GM19468 (cell line): ENCODE data around the gene FNDC3B.

ENCODE experiments used
- ATAC-seq: cut with Tn5 transposase; IDR thresholded peaks from one replicate; pipeline ENCODE4 v1.9.1; 2021; ENCODE audit warnings: mild to moderate bottlenecking, moderate library complexity, moderate number of reproducible peaks; ENCODE audit not compliant: unreplicated experiment; ENCODE audit errors: extremely low read depth

FNDC3B gene

GRCh38 chr3:172290457-172290856, 251.1 kb downstream of the FNDC3B start:
- ATAC-seq, result no peak

DNA sequence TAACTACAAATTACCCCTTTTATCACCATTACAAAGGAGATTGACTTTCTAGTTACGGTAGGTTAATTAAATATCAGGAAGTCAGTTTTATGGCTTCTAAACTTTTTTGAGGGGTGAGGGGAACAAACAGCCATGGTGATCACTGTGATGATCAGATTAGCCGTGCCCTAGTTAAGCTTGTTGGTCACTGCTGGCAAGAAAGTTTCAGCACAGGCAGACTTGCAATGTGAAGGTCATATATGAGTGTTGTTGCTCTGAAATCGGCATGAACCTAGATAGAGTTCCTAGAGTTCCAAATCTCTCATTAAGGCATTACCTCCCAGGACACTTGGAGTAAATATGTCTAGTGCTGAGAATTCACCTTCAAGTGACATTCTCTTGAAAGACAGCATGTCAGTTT, 252.3 kb downstream of the FNDC3B start:
- no peak for ATAC-seq

- no peak for ATAC-seq
These were observed 253.0 kb downstream of the FNDC3B start for GRCh38 chr3:172292422-172292821.

DNA sequence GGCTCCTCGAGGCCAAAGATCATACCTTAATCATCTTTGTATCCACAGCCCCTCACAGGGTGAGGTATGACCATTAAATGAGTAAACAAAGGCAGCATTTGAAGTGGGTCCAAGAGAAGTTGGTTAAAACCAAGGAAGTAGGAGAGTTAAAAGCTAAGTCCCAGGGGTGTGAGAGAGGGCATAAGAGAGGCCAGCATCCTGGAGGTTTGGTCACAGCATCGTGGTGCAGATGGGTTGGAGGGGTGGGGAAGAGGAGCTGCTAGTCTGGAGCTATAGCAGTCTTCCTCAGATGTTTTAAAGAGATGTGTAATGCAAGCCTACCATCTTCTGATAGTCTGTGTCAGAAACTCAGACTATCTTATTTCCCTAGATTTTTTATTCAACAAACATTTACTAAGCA, 253.7 kb downstream of the FNDC3B start:
- no peak for ATAC-seq

GRCh38 chr3:172294223-172294806, 254.9 kb downstream of the FNDC3B start:
- ATAC-seq, result no peak

DNA sequence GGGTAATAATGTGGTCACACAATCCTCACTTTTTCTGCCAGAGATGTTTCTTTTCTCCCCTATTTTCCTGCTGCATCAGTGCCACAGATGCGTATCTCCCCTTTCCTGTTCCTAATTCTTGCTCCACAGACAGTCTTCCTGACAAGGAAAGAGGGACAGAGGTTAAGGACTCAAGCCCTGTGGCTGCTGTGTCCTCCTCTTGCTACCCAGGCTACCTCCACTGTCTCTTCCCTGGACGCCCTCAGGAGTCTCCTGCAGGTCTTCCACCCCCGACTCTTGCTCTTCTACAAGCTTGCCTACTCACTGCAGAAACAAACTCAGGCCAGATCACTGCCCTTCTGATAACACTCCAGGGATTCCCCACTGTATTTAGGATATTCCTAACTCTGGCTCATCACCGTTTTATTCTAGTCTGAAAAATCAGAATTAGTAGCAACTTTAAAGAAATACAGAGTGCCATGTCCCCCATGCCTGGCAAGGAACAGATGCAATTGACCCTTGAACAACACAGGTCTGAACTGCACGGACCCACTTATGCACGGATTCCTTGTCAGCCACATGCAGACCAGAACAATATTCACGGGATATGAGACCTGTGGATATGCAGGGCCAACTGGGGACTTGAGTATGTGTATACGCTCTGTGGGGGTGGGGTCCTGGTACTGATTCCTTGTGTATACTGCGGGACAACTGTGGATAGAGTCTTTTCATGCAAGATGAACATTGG, 257.0 kb downstream of the FNDC3B start:
- no peak for ATAC-seq

DNA sequence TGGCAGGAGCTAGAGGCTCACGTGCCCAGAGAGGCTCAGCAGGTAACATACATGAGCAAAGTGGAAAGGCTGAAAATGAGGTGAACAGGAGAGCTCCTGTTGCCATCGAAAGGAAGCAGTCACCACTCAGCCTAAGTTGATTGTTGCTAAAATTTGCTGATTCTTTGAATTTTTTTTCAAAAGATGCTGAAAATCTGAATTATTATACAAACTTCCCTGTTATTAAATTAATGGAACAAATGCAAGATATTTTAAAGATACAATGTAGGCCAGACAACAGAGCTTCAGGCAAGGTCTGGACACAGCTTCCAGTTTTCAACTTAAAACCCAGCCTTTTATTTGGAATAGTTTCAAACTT, 257.6 kb downstream of the FNDC3B start:
- no peak for ATAC-seq

DNA sequence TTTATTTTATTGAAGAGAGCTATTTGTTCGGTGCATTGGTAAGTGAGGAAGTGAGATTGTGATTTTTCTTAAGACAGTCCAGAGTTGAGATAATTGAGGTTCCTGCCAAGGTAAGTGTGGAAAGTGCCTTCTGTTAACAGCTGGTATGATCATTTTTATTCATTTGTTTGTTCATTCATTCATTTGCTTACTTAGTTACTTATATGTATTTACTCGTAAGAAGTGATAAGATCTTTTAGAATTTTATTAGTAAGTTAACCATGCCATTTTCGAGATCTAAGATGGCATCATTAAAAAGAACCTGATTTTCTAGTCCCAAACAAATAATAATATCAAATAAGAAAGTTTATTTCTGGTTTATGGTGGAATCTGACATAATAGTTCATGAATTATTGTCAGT, 258.9 kb downstream of the FNDC3B start:
- no peak for ATAC-seq

- ATAC-seq, result no peak
These were observed 260.8 kb downstream of the FNDC3B start for GRCh38 chr3:172300187-172300586.

GRCh38 chr3:172300862-172301261, 261.5 kb downstream of the FNDC3B start:
- ATAC-seq, result no peak

GRCh38 chr3:172302203-172302602, 262.8 kb downstream of the FNDC3B start:
- no peak for ATAC-seq

DNA sequence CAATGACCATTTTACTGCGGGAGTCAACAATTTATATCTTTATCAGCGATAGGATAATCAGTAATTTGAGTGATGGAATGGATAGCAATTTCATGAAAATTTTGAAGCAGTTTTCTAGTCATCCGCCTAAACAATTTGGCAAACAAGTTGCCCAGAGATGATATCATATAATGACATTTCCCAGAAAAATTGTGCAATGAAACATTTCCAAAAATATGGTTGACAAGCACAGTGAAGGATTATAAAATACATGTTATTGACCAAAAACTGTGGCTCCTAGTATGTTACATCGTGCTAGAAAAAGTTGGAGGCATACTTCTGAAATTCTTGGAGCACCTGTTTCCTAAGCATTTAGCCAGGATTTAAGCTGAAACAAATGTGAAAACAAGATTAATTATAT, 263.8 kb downstream of the FNDC3B start:
- ATAC-seq, result no peak

DNA sequence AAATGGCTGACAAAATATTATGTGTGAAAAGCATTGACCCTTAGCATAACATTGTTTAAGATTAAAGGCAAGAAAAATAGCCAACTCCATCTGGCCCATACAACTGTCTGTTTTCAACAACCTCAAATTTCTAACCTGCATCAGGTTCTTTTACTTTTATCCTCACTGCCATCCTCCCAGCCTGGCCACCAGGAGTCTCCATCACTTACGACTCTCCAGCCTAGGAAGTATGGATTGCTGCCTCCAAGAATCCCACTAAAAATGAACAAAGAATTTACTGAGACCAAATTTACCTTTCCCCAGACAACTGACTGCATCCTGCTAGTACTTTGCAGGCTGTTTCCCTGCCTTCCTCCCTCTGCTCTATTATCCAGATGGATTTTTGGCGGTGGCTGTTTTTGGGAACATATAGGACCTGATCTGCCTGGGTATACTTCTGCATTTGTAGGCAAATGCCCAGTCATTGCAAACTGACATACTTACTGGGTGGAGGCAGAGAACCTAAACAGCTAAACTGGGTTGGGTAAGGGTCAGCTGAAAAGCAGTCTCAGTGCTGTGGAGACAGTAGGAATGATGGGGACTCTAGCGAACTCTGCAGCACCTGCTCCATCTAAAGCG, 264.7 kb downstream of the FNDC3B start:
- no peak for ATAC-seq

DNA sequence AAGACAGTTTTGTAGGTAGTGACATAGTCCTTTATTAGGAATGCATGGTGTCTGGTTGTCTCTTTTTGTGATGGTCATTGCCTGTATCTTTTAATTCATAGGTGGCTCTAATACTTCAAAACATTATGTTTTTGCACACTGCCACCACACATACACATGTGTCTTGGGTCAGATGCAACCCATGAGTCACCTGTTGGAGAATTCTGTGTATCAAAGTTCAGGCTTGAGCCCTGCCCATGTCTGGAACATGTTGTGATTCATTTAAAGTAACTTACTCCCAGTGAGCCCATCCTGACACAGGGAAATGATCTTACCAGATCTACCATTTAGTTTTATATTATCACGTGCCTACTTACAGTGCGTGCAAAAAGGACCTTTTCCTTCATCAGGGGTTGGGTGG, 266.2 kb downstream of the FNDC3B start:
- ATAC-seq, result no peak

DNA sequence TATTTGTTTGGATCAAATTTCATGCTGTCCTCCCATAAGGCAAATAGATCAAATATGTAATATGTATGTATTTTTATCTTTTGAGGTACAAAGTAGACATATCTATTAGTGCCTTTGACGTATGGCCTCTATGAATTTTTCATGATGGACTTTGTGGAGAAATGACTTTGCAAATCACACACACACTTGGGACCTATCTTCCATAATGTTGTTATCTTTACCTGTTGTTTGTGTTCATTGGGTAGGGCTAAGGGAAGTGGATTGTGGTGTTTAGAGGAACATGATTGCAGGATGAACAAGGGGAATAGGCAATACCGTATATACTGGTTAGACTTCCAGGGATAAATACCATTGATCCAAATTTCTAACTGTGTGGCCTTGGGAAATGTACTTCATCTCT, 266.6 kb downstream of the FNDC3B start:
- no peak for ATAC-seq

- ATAC-seq, result no peak
These were observed 267.8 kb downstream of the FNDC3B start for GRCh38 chr3:172307141-172307560.

DNA sequence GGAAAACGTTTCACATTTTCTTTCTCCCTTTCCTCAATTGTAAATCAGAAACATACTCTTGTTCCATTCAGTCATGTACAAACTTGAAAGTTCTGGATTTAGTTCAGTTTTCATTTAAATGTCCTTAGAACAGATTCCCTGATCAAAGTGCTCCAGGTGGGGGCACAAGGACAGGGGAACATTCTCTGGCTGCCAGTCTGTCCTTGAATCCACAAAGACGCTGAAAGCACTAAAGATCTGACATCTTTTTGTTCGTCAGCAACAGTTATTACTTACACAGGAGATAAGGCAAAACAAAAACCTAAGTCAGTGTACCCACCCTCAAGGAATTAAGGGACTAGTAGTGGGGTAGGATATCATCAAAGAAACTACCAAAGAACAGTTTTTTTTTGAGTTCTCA, 269.7 kb downstream of the FNDC3B start:
- no peak for ATAC-seq

- ATAC-seq, result no peak
These were observed 270.5 kb downstream of the FNDC3B start for GRCh38 chr3:172309741-172310427.

- no peak for ATAC-seq
These were observed 271.0 kb downstream of the FNDC3B start for GRCh38 chr3:172310428-172310760.

DNA sequence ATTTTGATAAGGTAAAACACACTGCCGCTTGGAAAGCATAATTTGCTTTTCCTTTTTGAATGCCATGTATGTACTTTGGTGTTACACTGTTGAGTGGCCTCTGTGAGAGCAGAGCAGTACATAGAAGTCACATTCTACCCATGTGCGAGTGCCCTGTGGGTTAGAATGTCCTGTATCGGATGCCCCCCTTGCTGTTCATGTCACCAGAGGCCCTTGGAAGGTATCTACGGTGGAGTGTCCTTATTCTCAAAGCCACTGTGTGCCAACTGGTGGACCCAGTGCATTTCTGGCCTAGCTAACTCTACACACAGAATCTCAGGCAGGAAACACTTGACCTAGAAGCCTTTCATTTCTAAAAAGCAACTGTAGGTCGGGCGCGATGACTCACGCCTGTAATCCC, 271.8 kb downstream of the FNDC3B start:
- ATAC-seq, result no peak

DNA sequence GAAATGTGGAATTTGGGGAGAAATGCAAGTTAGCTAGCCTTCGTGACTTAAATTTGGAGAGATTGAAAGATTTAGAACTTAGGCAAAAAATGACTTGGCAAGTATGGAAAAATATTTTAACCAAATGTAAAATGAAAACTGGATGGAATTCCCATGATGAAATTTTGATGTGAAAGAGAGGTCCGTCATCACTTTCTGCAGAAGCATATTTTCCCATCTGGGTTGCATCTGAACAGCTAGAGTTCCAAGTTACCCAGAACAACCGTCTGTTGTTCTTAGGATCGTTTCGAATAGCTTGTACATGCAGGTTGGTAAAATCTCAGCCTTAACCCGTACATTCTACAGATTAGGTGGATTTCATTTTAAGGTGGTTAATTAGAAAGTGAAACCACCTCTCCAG, 272.6 kb downstream of the FNDC3B start:
- no peak for ATAC-seq
